ENCODE data around the gene CCDC184. TPM values are rescaled to one million over a fixed set of nuclear protein-coding genes. Genes with fewer than 3 reads are reported as not detected.

The CCDC184 gene
- total RNA-seq, 1 experiment from 2014 or later = 0.13 TPM

GRCh38 chr12:48135027-48135426, 48.4 kb upstream of the CCDC184 start:
- no peaks in the 10 kb centered on the region for H4K20me1 ChIP-seq (ENCODE audit: control insufficient read depth, insufficient read depth, insufficient read length)
- Mint-ChIP-seq H3K4me1 (no peaks in the 10 kb centered on the region), H3K27ac (no peak overlapping the region), H3K4me3 (no peak overlapping the region), H3K27me3 (ENCODE audit: low read depth) (no peaks in the 10 kb centered on the region; the same call in 1 of the 2 replicates), H3K9me3 (no peaks in the 10 kb centered on the region), H3K36me3 (ENCODE audit: insufficient read depth in 1 of 3, low read depth in 3 of 3) (peaks cover 37 to 86% (median 83%) of the 10 kb centered on the region in 3 experiments)
- no peak for TF ChIP-seq CTCF (conservative IDR thresholded peaks at IDR 0.05)
- H3K14ac ChIP-seq (ENCODE audit: insufficient read depth, low read length) = no peak overlapping the region
- no peaks in the 10 kb centered on the region for H3K27me3 ChIP-seq (ENCODE audit: insufficient read depth, low read length)
- H3T11ph ChIP-seq (ENCODE audit: low read length) = no peak overlapping the region
- no peak overlapping the region for H4K5ac ChIP-seq (ENCODE audit: insufficient read length, low read depth, low read length)
- no peak overlapping the region for H2AK5ac ChIP-seq (ENCODE audit: insufficient read length, low read length)
- H3K79me1 ChIP-seq (ENCODE audit: insufficient read depth, low read depth, low read length, poor library complexity, severe bottlenecking) = no peaks in the 10 kb centered on the region
- no peak overlapping the region for H2AFZ ChIP-seq (ENCODE audit: low read length)
- no peak overlapping the region for H3K18ac ChIP-seq (ENCODE audit: insufficient read length, low read depth, low read length)
- H3K4me1 ChIP-seq (ENCODE audit: insufficient read depth, low read length) = no peaks in the 10 kb centered on the region
- no peak overlapping the region for H3K23ac ChIP-seq (ENCODE audit: insufficient read length, low read depth, low read length)
- no peak overlapping the region for H3K9ac ChIP-seq (ENCODE audit: extremely low read depth, insufficient read length, low read length)
- no peak overlapping the region for H3K4ac ChIP-seq (ENCODE audit: low read depth, low read length)
- WGBS (ENCODE audit: extremely low coverage, insufficient read length, low lambda C conversion rate) = no CpG with 5 or more reads among the region's 5 CpGs
- no peak overlapping the region for H3K4me2 ChIP-seq (ENCODE audit: insufficient read depth, insufficient read length, low read length)
- H3K56ac ChIP-seq (ENCODE audit: insufficient read length, low read depth, low read length) = no peak overlapping the region
- H2BK12ac ChIP-seq (ENCODE audit: insufficient read length, low read depth, low read length) = no peak overlapping the region
- no peak overlapping the region for H3K27ac ChIP-seq (ENCODE audit: insufficient read length, low read depth, low read length)
- no peak overlapping the region for H2BK5ac ChIP-seq (ENCODE audit: insufficient read length, low read length)
- no peak overlapping the region for H2BK15ac ChIP-seq (ENCODE audit: low read depth, low read length)
- no peak overlapping the region for H4K91ac ChIP-seq (ENCODE audit: insufficient read length, low read depth, low read length)
- no peak overlapping the region for H2BK20ac ChIP-seq (ENCODE audit: low read depth, low read length, poor library complexity, severe bottlenecking)
- no peaks in the 10 kb centered on the region for H3K23me2 ChIP-seq (ENCODE audit: insufficient read length, low read depth, low read length, poor library complexity, severe bottlenecking)
- H4K8ac ChIP-seq (replicated peaks; ENCODE audit: insufficient read length, low read depth, low read length) = no peak overlapping the region
- no peaks in the 10 kb centered on the region for H3K9me3 ChIP-seq (ENCODE audit: control insufficient read depth, low read depth, low read length)
- no peaks in the 10 kb centered on the region for H3K79me2 ChIP-seq (ENCODE audit: insufficient read depth, low read length)
- H2BK120ac ChIP-seq (ENCODE audit: low read depth, low read length, poor library complexity, severe bottlenecking) = no peak overlapping the region
- DNase-seq = no peak

Measured in H9 (cell line).